DND-41 (cell line): ENCODE data around the gene CPT1A.

Experiments
- EZH2 ChIP-seq: IDR thresholded peaks from 3 replicates; pipeline ENCODE4 v1.6.1; 2012; ENCODE audit warnings: borderline replicate concordance, low read depth, mild to moderate bottlenecking, moderate library complexity, low read length, inconsistent platforms; ENCODE audit not compliant: severe bottlenecking
- TF ChIP-seq, protein P1 (sequence below): IDR thresholded peaks from 2 replicates; pipeline ENCODE4 v1.5.1; 2012; ENCODE audit warnings: borderline replicate concordance, low read length, moderate library complexity, mild to moderate bottlenecking; ENCODE audit not compliant: poor library complexity, severe bottlenecking; ENCODE audit errors: extremely low read depth

DNA sequence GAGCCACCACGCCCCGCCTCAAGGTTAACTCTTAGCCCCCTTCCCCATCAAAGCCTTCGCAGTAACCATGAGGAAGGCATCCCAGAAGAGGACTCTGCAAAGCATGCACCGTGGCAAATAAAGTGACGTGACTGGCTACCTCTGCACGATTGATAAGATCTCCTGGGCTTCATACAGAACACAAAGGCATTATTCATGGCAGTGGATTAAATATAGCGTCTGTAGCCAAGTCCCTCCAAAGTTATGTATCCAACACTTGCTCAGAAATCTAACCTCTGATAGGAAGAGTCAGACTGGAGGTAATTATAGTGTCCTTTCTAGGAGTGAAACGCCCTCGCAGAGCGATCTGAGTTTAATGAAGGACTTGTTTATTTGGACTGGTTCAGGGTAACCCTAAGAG, 22.4 kb downstream of the CPT1A start:
- TF ChIP-seq, protein P1, sequence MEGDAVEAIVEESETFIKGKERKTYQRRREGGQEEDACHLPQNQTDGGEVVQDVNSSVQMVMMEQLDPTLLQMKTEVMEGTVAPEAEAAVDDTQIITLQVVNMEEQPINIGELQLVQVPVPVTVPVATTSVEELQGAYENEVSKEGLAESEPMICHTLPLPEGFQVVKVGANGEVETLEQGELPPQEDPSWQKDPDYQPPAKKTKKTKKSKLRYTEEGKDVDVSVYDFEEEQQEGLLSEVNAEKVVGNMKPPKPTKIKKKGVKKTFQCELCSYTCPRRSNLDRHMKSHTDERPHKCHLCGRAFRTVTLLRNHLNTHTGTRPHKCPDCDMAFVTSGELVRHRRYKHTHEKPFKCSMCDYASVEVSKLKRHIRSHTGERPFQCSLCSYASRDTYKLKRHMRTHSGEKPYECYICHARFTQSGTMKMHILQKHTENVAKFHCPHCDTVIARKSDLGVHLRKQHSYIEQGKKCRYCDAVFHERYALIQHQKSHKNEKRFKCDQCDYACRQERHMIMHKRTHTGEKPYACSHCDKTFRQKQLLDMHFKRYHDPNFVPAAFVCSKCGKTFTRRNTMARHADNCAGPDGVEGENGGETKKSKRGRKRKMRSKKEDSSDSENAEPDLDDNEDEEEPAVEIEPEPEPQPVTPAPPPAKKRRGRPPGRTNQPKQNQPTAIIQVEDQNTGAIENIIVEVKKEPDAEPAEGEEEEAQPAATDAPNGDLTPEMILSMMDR: no peak
- TF ChIP-seq EZH2: no peak
